Measurements from ENCODE around the gene SERPINA5. TPM values are rescaled to one million over a fixed set of nuclear protein-coding genes. Genes with fewer than 3 reads are reported as not detected.
"Not testable (repeated sequence)": the region's sequence is repeated elsewhere in the genome, so short reads cannot be mapped to it uniquely, and the experiment has no call there.

SERPINA5 gene
- total and polyA plus RNA-seq, 5 donors, result 4.6 to 14.4 (median 13.6) TPM

DNA sequence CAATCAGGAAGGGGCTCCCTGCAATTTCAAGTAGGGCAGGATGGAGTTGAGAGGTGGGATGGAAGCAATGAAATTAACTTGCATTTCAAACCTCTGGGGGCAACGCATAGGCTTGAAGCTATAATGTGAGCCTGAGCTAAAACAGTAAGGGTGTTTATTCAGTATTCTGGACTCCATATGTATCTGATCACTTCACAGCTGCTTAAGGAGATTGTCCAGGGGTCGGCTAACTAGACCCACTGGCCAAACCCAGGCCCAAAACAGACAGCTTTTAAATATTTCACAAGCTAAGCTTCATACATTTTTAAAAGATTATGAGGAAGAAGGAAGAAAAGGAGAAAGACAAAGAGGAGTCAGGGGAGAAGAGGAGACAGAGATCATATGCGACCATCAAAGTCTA is 24.1 kb downstream of the SERPINA5 start:
- ATAC-seq, result no peak
- WGBS, result 57% methylated on average over 3 of the region's 3 CpGs
- peaks cover 2% of the 10 kb centered on the region for H3K4me1 ChIP-seq (ENCODE audit: control insufficient read depth, insufficient read depth, low read length)

GRCh38 chr14:94608966-94609365 is 27.7 kb downstream of the SERPINA5 start:
- H3K9me3 ChIP-seq (ENCODE audit: control insufficient read depth, low read length); DNase-seq; H3K27ac ChIP-seq (ENCODE audit: low read length); H3K4me1 ChIP-seq (ENCODE audit: control insufficient read depth, insufficient read depth, low read length); ATAC-seq; H3K27me3 ChIP-seq (ENCODE audit: control insufficient read depth, insufficient read depth); intact Hi-C loops (cut with DNase I); H3K4me3 ChIP-seq (ENCODE audit: low read length): not testable (repeated sequence)
- WGBS, result 69% methylated on average over 1 of the region's 1 CpG

More for the DNA sequence above, 24.1 kb downstream of the SERPINA5 start:
- no peaks in the 10 kb centered on the region for H3K27me3 ChIP-seq (ENCODE audit: control insufficient read depth, insufficient read depth)
- H3K4me3 ChIP-seq (ENCODE audit: low read length), result no peak overlapping the region
- H3K27ac ChIP-seq (ENCODE audit: low read length), result no peak overlapping the region
- intact Hi-C loops (cut with DNase I), result no loop called here
- no peak for DNase-seq
- H3K9me3 ChIP-seq (ENCODE audit: control insufficient read depth, low read length), result no peaks in the 10 kb centered on the region

DNA sequence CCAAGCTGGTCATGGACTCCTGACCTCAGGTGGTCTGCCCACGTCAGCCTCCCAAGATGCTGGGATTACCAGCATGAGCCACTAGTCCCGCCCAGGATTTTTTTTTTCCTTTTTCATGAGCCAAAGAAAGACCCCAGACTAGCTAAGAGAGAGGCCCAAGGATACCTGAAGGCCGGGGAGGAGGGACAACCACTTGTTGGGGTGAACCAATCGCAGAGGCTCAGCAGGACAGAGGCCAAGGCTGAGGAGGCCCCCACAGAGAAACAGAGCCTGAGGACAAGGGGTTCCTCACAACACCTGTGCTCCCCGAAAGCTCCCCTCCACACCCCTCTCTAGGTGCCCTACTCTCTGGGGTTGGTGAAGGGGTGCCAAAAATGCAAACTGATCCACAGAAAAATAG is 30.0 kb downstream of the SERPINA5 start:
- WGBS, result 88% methylated on average over 5 of the region's 5 CpGs
- Histone ChIP-seq H3K4me1 (ENCODE audit: control insufficient read depth, insufficient read depth, low read length) (no peaks in the 10 kb centered on the region), H3K4me3 (ENCODE audit: low read length) (no peak overlapping the region), H3K27ac (ENCODE audit: low read length) (no peak overlapping the region), H3K9me3 (ENCODE audit: control insufficient read depth, low read length) (no peaks in the 10 kb centered on the region), H3K27me3 (ENCODE audit: control insufficient read depth, insufficient read depth) (no peaks in the 10 kb centered on the region)
- DNase-seq (no peak), ATAC-seq (no peak)
- intact Hi-C loops (cut with DNase I), result no loop called here

DNA sequence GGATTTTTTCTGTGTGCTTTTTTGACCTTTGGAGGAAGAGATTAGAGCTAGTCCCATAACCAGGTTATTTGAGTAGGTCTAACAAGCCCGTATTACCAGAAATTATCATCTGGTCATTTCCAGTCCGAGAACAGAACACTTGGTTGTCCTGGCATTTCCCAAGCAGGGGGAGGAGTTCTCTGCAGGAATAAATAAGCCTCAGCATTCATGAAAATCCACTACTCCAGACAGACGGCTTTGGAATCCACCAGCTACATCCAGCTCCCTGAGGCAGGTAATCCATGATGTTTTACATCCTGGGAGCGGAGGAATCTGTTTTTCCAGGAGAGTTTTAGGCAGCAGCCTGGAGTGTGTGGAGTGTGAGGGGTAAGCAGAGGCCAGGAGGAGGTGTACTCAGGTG is 30.9 kb downstream of the SERPINA5 start, which contains the start of gene SERPINA3:
SERPINA3 (plus strand) TSS at position 218 of the 400 bp plus-strand sequence. CDS start 2,051 bp downstream, outside the sequence.
- Histone ChIP-seq H3K9me3 (ENCODE audit: control insufficient read depth, low read length) (no peaks in the 10 kb centered on the region), H3K27ac (ENCODE audit: low read length) (peak within 1 kb of the TSS; percentile 62), H3K27me3 (ENCODE audit: control insufficient read depth, insufficient read depth) (no peaks in the 10 kb centered on the region), H3K4me3 (ENCODE audit: low read length) (peak within 1 kb of the TSS; percentile 30), H3K4me1 (ENCODE audit: control insufficient read depth, insufficient read depth, low read length) (no peaks in the 10 kb centered on the region)
- ATAC-seq, result peak; percentile 71 to 74
- no peak for DNase-seq
- intact Hi-C loops (cut with DNase I), result no loop called here
- 39% methylated on average over 4 of the region's 4 CpGs for WGBS

- H3K4me1 ChIP-seq (ENCODE audit: control insufficient read depth, insufficient read depth, low read length), result no peaks in the 10 kb centered on the region
- H3K4me3 ChIP-seq (ENCODE audit: low read length), result peak overlapping the region; percentile 30
- H3K9me3 ChIP-seq (ENCODE audit: control insufficient read depth, low read length), result no peaks in the 10 kb centered on the region
- H3K27me3 ChIP-seq (ENCODE audit: control insufficient read depth, insufficient read depth), result no peaks in the 10 kb centered on the region
- intact Hi-C loops (cut with DNase I), result no loop called here
- 43% methylated on average over 9 of the region's 9 CpGs for WGBS
- peak; percentile 36 to 77 for ATAC-seq
- peak overlapping the region; percentile 62 for H3K27ac ChIP-seq (ENCODE audit: low read length)
- peak; percentile 44 to 84 (median 75) for DNase-seq
Measured at GRCh38 chr14:94612580-94613554, 31.6 kb downstream of the SERPINA5 start.

- no peak overlapping the region for H3K27ac ChIP-seq (ENCODE audit: low read length)
Measured at GRCh38 chr14:94613720-94614644, 32.8 kb downstream of the SERPINA5 start.

GRCh38 chr14:94614802-94615201 is 33.6 kb downstream of the SERPINA5 start:
- H3K4me3 ChIP-seq (ENCODE audit: low read length), result no peak overlapping the region
- 91% methylated on average over 7 of the region's 7 CpGs for WGBS
- ATAC-seq (no peak), DNase-seq (no peak)
- no peak overlapping the region for H3K27ac ChIP-seq (ENCODE audit: low read length)
- no peaks in the 10 kb centered on the region for H3K4me1 ChIP-seq (ENCODE audit: control insufficient read depth, insufficient read depth, low read length)
- no peaks in the 10 kb centered on the region for H3K27me3 ChIP-seq (ENCODE audit: control insufficient read depth, insufficient read depth)
- intact Hi-C loops (cut with DNase I), result no loop called here
- H3K9me3 ChIP-seq (ENCODE audit: control insufficient read depth, low read length), result peaks cover 2% of the 10 kb centered on the region

More at GRCh38 chr14:94613720-94614644, 32.8 kb downstream of the SERPINA5 start:
- intact Hi-C loops (cut with DNase I), result no loop called here
- 80% methylated on average over 20 of the region's 20 CpGs for WGBS
- ATAC-seq (no peak), DNase-seq (no peak)
- H3K9me3 ChIP-seq (ENCODE audit: control insufficient read depth, low read length), result peaks cover 2% of the 10 kb centered on the region
- no peaks in the 10 kb centered on the region for H3K27me3 ChIP-seq (ENCODE audit: control insufficient read depth, insufficient read depth)
- H3K4me1 ChIP-seq (ENCODE audit: control insufficient read depth, insufficient read depth, low read length), result no peaks in the 10 kb centered on the region
- H3K4me3 ChIP-seq (ENCODE audit: low read length), result no peak overlapping the region

- Histone ChIP-seq H3K27ac (ENCODE audit: low read length) (no peak overlapping the region), H3K27me3 (ENCODE audit: control insufficient read depth, insufficient read depth) (no peaks in the 10 kb centered on the region), H3K4me1 (ENCODE audit: control insufficient read depth, insufficient read depth, low read length) (no peaks in the 10 kb centered on the region), H3K9me3 (ENCODE audit: control insufficient read depth, low read length) (peaks cover 2% of the 10 kb centered on the region), H3K4me3 (ENCODE audit: low read length) (no peak overlapping the region)
- intact Hi-C loops (cut with DNase I), result no loop called here
- ATAC-seq (no peak), DNase-seq (no peak)
- WGBS, result 96% methylated on average over 3 of the region's 3 CpGs
Measured at GRCh38 chr14:94615254-94615653, 34.0 kb downstream of the SERPINA5 start.

GRCh38 chr14:94615823-94616570 is 34.8 kb downstream of the SERPINA5 start:
- Histone ChIP-seq H3K27ac (ENCODE audit: low read length) (no peak overlapping the region), H3K4me1 (ENCODE audit: control insufficient read depth, insufficient read depth, low read length) (no peaks in the 10 kb centered on the region), H3K9me3 (ENCODE audit: control insufficient read depth, low read length) (peaks cover 2% of the 10 kb centered on the region), H3K27me3 (ENCODE audit: control insufficient read depth, insufficient read depth) (no peaks in the 10 kb centered on the region), H3K4me3 (ENCODE audit: low read length) (no peak overlapping the region)
- no peak for DNase-seq
- no peak for ATAC-seq
- WGBS, result 80% methylated on average over 8 of the region's 8 CpGs
- intact Hi-C loops (cut with DNase I), result no loop called here

- no peak overlapping the region for H3K27ac ChIP-seq (ENCODE audit: low read length)
- H3K4me3 ChIP-seq (ENCODE audit: low read length), result no peak overlapping the region
- intact Hi-C loops (cut with DNase I), result no loop called here
- ATAC-seq (no peak), DNase-seq (no peak)
- no peaks in the 10 kb centered on the region for H3K27me3 ChIP-seq (ENCODE audit: control insufficient read depth, insufficient read depth)
- H3K9me3 ChIP-seq (ENCODE audit: control insufficient read depth, low read length), result peaks cover 2% of the 10 kb centered on the region
- H3K4me1 ChIP-seq (ENCODE audit: control insufficient read depth, insufficient read depth, low read length), result no peaks in the 10 kb centered on the region
- 81% methylated on average over 5 of the region's 5 CpGs for WGBS
Measured at GRCh38 chr14:94617366-94617941, 36.2 kb downstream of the SERPINA5 start.

Measured in right cardiac atrium (tissue), 5 donors.